Endothelial cell of umbilical vein (primary cell): ENCODE data around the gene C17orf50.

Source experiments
- GATA2 ChIP-seq: IDR thresholded peaks from 2 replicates; pipeline ENCODE4 v1.7.0; 2011; ENCODE audit warnings: low read depth, mild to moderate bottlenecking, moderate library complexity, mixed read lengths, low read length; ENCODE audit not compliant: insufficient read length, insufficient read depth
- POLR2A ChIP-seq: IDR thresholded peaks from 2 replicates; pipeline ENCODE4 v1.6.1; 2012; ENCODE audit warnings: low read depth, mild to moderate bottlenecking, control low read depth, low read length
- TF ChIP-seq, protein P1 (sequence below), 2 donors: IDR thresholded peaks; 1 replicate in 1 of 2; 2 replicates in 1 of 2; pipeline ENCODE4 v1.5.1; 2011; ENCODE audit warnings: low read length in 2 of 2, mild to moderate bottlenecking in 2 of 2, moderate library complexity in 2 of 2, control low read depth in 1 of 2, inconsistent platforms in 1 of 2, low read depth in 1 of 2; ENCODE audit not compliant: insufficient read depth in 1 of 2; ENCODE audit errors: extremely low read depth in 1 of 2

DNA sequence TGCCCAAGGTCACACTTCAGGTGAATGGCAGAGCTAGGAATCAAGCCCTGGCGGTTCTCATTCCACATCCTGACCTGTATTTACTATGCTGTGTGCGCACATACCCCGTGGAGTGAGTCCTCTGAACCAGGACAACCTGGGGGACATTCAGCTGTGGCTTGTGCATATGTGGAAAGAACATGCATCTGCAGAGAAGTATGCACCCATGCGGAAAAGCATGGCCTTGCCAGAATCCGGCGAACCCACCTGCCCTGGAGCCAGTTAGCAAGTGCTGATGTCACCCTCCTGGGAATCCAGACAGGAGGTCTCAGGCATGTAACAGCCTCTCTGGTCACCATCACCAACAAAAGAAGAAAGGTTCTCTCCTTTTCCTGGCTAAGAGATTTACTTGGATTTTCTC is 27.3 kb upstream of the C17orf50 start:
- no peak for TF ChIP-seq GATA2
- TF ChIP-seq POLR2A: no peak
- TF ChIP-seq, protein P1, sequence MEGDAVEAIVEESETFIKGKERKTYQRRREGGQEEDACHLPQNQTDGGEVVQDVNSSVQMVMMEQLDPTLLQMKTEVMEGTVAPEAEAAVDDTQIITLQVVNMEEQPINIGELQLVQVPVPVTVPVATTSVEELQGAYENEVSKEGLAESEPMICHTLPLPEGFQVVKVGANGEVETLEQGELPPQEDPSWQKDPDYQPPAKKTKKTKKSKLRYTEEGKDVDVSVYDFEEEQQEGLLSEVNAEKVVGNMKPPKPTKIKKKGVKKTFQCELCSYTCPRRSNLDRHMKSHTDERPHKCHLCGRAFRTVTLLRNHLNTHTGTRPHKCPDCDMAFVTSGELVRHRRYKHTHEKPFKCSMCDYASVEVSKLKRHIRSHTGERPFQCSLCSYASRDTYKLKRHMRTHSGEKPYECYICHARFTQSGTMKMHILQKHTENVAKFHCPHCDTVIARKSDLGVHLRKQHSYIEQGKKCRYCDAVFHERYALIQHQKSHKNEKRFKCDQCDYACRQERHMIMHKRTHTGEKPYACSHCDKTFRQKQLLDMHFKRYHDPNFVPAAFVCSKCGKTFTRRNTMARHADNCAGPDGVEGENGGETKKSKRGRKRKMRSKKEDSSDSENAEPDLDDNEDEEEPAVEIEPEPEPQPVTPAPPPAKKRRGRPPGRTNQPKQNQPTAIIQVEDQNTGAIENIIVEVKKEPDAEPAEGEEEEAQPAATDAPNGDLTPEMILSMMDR (IDR thresholded peaks at IDR 0.05; ENCODE audit: extremely low read depth in 1 of 2, insufficient read depth in 1 of 2, low read depth in 1 of 2, low read length in 2 of 2): no peak
